Measurements from ENCODE around the gene NRGN.

The NRGN gene

DNA sequence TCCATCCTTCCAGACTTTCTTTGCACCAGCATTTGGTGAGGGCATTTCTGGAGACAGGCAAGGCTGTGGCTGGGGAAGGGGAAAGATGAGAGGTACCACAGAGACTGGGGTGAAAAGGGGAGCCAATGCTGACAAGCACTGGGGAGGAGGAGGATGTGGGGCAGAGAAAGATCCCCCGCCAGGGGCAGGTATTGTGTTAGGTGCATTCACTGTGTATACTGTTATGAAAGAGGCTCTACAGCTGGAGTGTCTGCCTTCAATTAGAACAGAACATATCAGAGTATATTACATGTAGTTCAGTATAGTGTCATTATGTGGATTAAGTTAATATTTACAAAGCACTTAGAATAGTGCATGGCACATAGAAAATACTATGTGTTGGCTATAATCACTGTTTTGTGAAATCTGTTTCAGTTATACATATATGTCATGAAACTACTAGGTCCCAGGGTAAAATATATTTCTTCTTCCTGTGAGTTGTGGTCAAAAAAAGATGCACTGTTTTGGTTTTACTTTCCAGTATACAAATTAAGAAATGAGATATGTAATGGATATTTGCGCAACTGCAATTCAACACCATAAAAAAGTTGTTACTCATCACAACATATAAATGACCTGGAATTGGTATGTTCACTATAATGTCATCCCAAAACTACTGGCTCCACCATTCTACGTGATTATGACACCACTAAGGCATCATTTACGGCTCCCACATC, 52.0 kb downstream of the NRGN start:
- Histone ChIP-seq H3K79me2 (peaks cover 18% of the 10 kb centered on the region), H3K36me3 (ENCODE audit: control insufficient read depth, insufficient read depth, low read length) (no peaks in the 10 kb centered on the region), H3K9me3 (ENCODE audit: control insufficient read depth, low read length) (no peaks in the 10 kb centered on the region), H3K4me2 (ENCODE audit: low read length) (no peak overlapping the region), H3K4me3 (ENCODE audit: low read depth, low read length) (no peak overlapping the region), H3K27ac (no peak overlapping the region), H3K9ac (no peak overlapping the region), H2AFZ (no peak overlapping the region), H3K4me1 (no peaks in the 10 kb centered on the region), H3K27me3 (ENCODE audit: control insufficient read depth, insufficient read depth, low read length) (no peaks in the 10 kb centered on the region)
- TF ChIP-seq, protein P1, sequence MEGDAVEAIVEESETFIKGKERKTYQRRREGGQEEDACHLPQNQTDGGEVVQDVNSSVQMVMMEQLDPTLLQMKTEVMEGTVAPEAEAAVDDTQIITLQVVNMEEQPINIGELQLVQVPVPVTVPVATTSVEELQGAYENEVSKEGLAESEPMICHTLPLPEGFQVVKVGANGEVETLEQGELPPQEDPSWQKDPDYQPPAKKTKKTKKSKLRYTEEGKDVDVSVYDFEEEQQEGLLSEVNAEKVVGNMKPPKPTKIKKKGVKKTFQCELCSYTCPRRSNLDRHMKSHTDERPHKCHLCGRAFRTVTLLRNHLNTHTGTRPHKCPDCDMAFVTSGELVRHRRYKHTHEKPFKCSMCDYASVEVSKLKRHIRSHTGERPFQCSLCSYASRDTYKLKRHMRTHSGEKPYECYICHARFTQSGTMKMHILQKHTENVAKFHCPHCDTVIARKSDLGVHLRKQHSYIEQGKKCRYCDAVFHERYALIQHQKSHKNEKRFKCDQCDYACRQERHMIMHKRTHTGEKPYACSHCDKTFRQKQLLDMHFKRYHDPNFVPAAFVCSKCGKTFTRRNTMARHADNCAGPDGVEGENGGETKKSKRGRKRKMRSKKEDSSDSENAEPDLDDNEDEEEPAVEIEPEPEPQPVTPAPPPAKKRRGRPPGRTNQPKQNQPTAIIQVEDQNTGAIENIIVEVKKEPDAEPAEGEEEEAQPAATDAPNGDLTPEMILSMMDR (IDR thresholded peaks at IDR 0.05): no peak

DNA sequence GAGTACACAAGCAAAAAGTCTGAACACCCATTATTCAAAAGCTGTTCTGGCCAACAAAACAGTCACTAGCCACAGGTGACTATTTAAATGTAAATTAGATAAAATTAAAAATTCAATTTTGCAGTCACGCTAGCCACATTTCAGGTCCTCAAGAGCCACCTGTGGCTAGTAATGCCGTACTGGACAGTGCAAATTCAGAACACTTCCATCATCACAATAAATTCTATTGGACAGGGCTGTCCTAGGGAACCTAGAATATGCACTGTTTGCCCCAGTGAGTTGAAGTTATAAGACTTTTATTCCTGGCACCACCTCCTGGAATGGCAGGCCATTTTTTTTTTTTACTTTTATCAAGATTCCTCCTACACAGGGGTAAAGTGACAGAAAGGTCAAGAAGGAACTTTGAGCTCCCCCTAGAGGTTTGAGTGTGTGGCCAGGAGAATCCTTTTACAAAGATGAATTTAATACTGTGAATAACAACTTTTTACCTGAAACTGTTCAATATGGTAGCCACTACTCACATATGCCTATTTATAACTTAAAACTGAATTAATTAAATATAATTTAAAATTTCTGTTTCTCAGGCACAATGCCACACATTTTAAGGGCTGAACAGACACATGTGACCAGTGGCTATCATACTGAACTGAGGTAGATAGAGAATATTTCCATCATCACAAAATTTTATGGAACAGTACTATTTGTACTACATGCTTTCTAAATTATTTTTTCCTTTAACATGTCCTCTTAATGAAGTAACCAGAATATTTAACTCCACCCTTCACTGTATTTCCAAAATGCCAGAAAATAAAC, 53.9 kb downstream of the NRGN start:
- Histone ChIP-seq H3K79me2 (peaks cover 26% of the 10 kb centered on the region), H3K9ac (no peak overlapping the region), H2AFZ (no peak overlapping the region), H3K27me3 (ENCODE audit: control insufficient read depth, insufficient read depth, low read length) (no peaks in the 10 kb centered on the region), H3K36me3 (ENCODE audit: control insufficient read depth, insufficient read depth, low read length) (no peaks in the 10 kb centered on the region), H3K27ac (no peak overlapping the region), H3K4me1 (no peaks in the 10 kb centered on the region), H3K4me3 (ENCODE audit: low read depth, low read length) (no peak overlapping the region), H3K4me2 (ENCODE audit: low read length) (no peak overlapping the region), H3K9me3 (ENCODE audit: control insufficient read depth, low read length) (no peaks in the 10 kb centered on the region)
- TF ChIP-seq, protein P1 (IDR thresholded peaks at IDR 0.05): peak; percentile 50

DNA sequence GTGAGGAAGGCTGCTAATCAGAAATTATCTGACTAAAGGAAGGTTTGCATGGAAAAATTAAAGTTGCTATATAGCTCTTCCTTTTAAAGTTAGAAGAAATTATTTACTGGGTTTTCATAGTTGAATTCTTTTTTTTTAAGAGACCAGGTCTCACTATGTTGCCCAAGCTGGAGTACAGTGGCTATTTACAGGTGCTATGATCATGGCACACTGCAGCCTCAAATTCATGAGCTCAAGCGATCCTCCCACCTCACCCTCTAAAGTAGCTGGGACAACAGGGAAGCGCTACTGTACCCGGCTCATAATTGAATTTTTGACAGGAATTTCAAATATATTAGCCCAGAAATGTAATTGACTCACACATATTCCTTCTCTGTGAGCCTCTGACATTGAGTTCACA, 56.6 kb downstream of the NRGN start:
- Histone ChIP-seq H3K27ac (no peak overlapping the region), H3K4me1 (no peaks in the 10 kb centered on the region), H3K79me2 (peaks cover 25% of the 10 kb centered on the region), H3K36me3 (ENCODE audit: control insufficient read depth, insufficient read depth, low read length) (no peaks in the 10 kb centered on the region), H2AFZ (no peak overlapping the region), H3K9me3 (ENCODE audit: control insufficient read depth, low read length) (no peaks in the 10 kb centered on the region), H3K9ac (no peak overlapping the region), H3K27me3 (ENCODE audit: control insufficient read depth, insufficient read depth, low read length) (no peaks in the 10 kb centered on the region), H3K4me3 (ENCODE audit: low read depth, low read length) (no peak overlapping the region), H3K4me2 (ENCODE audit: low read length) (no peak overlapping the region)
- TF ChIP-seq, protein P1 (IDR thresholded peaks at IDR 0.05): no peak
